Stomach (tissue), 4 donors: ENCODE results near the gene STXBP6.

Source experiments
- POLR2A ChIP-seq, 4 donors: fragments of 450-650 bp; IDR thresholded peaks; one replicate each; pipeline ENCODE4 v1.6.1; 2016; ENCODE audit warnings: antibody characterized with exemption in 4 of 4, control low read depth in 2 of 4, mild to moderate bottlenecking in 1 of 4, moderate library complexity in 1 of 4
- POLR2AphosphoS5 ChIP-seq, 3 donors: sonication (generic); formaldehyde crosslinking; IDR thresholded peaks; one replicate each; pipeline ENCODE4 v1.6.1; 2016; ENCODE audit warnings: antibody characterized with exemption in 3 of 3
- TF ChIP-seq, protein P1 (sequence below), 7 experiments: fragments of 450-650 bp in 4 of 7; fragments of 200-600 bp in 3 of 7; sonication (generic) in 3 of 7; IDR thresholded peaks; one replicate each; pipeline ENCODE4 v1.5.1; 2016 to 2019; ENCODE audit warnings: antibody characterized with exemption in 7 of 7, control low read depth in 2 of 7, mild to moderate bottlenecking in 1 of 7

- TF ChIP-seq POLR2AphosphoS5 (IDR thresholded peaks at IDR 0.05) (no peak), POLR2A (IDR thresholded peaks at IDR 0.05) (no peak)
- TF ChIP-seq, protein P1, sequence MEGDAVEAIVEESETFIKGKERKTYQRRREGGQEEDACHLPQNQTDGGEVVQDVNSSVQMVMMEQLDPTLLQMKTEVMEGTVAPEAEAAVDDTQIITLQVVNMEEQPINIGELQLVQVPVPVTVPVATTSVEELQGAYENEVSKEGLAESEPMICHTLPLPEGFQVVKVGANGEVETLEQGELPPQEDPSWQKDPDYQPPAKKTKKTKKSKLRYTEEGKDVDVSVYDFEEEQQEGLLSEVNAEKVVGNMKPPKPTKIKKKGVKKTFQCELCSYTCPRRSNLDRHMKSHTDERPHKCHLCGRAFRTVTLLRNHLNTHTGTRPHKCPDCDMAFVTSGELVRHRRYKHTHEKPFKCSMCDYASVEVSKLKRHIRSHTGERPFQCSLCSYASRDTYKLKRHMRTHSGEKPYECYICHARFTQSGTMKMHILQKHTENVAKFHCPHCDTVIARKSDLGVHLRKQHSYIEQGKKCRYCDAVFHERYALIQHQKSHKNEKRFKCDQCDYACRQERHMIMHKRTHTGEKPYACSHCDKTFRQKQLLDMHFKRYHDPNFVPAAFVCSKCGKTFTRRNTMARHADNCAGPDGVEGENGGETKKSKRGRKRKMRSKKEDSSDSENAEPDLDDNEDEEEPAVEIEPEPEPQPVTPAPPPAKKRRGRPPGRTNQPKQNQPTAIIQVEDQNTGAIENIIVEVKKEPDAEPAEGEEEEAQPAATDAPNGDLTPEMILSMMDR (IDR thresholded peaks at IDR 0.05), result no peak
Observed at GRCh38 chr14:24868389-24868788, 181.6 kb downstream of the STXBP6 start.
